OCI-LY3 (cell line): ENCODE data around the gene GPR26.

Experiments used
- CTCF ChIP-seq: fragments of 200-600, 300-600 bp; sonication (generic); IDR thresholded peaks from 2 replicates; pipeline ENCODE4 v1.5.1; 2014; ENCODE audit warnings: antibody characterized with exemption, low read length, low read depth
- EZH2phosphoT487 ChIP-seq: fragments of 200-600 bp; shearing (Covaris generic); IDR thresholded peaks from 2 replicates; pipeline ENCODE4 v1.6.1; 2018; ENCODE audit warnings: antibody characterized with exemption, mixed run types, low read depth

- TF ChIP-seq CTCF (no peak), EZH2phosphoT487 (no peak)
Observed at GRCh38 chr10:123624086-123624485, 42.1 kb upstream of the GPR26 start.
